ENCODE measurements around the gene ZKSCAN8.
A peak's percentile ranks its signal among the peaks of the same experiment; 100 is the strongest.

The ZKSCAN8 gene

DNA sequence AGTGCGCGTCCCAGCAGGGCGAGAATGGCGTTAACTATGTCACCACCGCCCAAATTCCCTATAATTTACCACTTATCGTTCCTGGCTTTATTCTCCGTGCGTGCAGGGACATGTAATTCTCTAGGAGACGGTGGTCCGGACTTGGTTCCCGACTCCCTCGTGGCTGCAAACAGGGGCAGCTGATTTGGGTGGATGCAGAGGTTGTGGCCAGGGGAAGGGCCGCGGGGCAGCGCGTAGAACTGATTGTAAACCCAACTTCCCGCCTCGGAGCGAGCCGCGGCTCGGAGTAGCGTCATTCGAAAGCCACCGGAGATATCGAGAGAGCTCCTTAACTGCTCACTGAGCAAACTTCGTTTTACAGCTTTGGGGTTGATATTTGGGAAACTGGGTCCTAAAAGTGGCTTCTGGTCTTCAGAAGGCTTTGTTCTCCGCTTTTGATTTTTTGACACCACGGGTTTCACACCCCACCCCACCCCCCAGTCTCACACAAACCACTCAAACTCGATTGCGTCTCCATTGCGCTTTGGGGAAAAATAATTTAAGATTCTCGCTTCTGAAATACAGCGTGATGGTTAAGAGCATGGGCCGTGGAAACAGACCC is 65.9 kb downstream of the ZKSCAN8 start:
- DNase-seq: peak; percentile 72

DNA sequence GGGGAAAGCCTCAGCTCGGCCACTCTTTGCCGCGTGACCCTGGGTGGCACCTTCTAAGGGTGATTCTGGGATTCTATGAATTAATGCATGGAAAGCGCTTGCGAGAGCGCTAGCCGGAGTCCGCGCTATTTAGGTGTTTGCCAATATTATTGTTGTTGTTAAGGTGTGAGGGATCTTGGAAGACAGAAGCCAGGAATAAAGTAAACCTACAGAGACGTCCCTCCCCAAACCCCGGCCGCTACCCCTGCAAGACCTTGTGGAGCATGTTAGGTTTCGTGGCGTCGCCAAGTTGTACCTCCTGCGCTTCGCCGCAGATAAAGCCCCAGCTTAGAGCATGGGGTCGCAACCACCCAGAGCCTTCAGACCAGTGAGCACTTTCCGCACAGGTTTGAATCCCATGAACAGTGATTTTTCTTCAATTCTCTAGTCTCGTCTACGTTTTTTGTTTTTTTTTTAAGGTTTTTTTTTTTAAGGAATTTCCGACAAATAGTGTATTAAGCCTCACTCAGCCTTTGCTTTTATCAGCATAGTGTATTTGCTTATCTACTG is 66.5 kb downstream of the ZKSCAN8 start:
- peak; percentile 10 for DNase-seq

Measured in NCI-H2227 treated with DMSO at 0.1 percent for 48 hours (cell line).